A549 (cell line): Measurements from ENCODE around the gene ASPN. TPM values are rescaled to one million over a fixed set of nuclear protein-coding genes. Genes with fewer than 3 reads are reported as not detected.

Source experiments
- ATAC-seq, 2 experiments: fragments of 200-7000 bp in 1 of 2; fragments of >200 bp in 1 of 2; cut with Nextera tagmentation in 1 of 2; cut with Tn5 transposase in 1 of 2; 3 replicates each; pipeline versions ENCODE4 v1.8.0 to v1.9.1; 2018 to 2020; ENCODE audit warnings: mild to moderate bottlenecking in 1 of 2, moderate library complexity in 1 of 2
- CTCF ChIA-PET: fragments of 300-600 bp; sonication (Branson Sonifier 250); formaldehyde crosslinking; extraction: SDS; loops from one replicate; lab custom pipeline; 2021; ENCODE audit warnings: antibody characterized with exemption, inconsistent platforms; lab: Yijun Ruan, JAX
- POLR2A ChIA-PET: fragments of 350-600 bp; formaldehyde crosslinking; extraction: SDS; loops from one replicate; lab custom pipeline; 2021; ENCODE audit warnings: antibody characterized with exemption, inconsistent platforms; lab: Yijun Ruan, JAX
- DNase-seq, 2 experiments: peaks; one replicate each; pipeline versions ENCODE4 v3.0.0 to v3.0.0-alpha.2; 2011 to 2016; ENCODE audit warnings: low read depth in 1 of 2, low spot score in 1 of 2
- FAIRE-seq: peaks from 2 replicates; lab custom pipeline; 2011; peaks lifted over from hg19 to GRCh38; lab: Jason Lieb, UNC
- H3K27ac ChIP-seq, 2 experiments: fragments of >200 bp; sonication (Bioruptor Twin); formaldehyde crosslinking; 3 replicates each; pipeline ENCODE4 v1.5.1; 2016 to 2017
- H3K4me1 ChIP-seq: fragments of >200 bp; sonication (Bioruptor Twin); formaldehyde crosslinking; 3 replicates; pipeline ENCODE4 v1.6.1; 2016
- H3K4me2 ChIP-seq: fragments of >200 bp; sonication (Bioruptor Twin); formaldehyde crosslinking; 3 replicates; pipeline ENCODE4 v1.6.1; 2016
- H3K4me3 ChIP-seq: fragments of >200 bp; sonication (Bioruptor Twin); formaldehyde crosslinking; 3 replicates; pipeline ENCODE4 v1.5.1; 2016
- H3K9me3 ChIP-seq: fragments of >200 bp; sonication (Bioruptor Twin); formaldehyde crosslinking; 3 replicates; pipeline ENCODE4 v1.6.1; 2016
- CBX8 ChIP-seq: fragments of 200-600 bp; sonication (generic); IDR thresholded peaks from 2 replicates; pipeline ENCODE4 v1.6.1; 2016
- ELK1 ChIP-seq: fragments of 150-350 bp; IDR thresholded peaks from 2 replicates; pipeline ENCODE4 v1.6.1; 2014; ENCODE audit warnings: low read depth, mild to moderate bottlenecking, low read length
- FOXS1 ChIP-seq: fragments of 250-450 bp; sonication (Bioruptor Pico); IDR thresholded peaks from 2 replicates; pipeline ENCODE4 v1.5.0; 2020; ENCODE audit warnings: mild to moderate bottlenecking, moderate library complexity
- GATA3 ChIP-seq: IDR thresholded peaks from 2 replicates; pipeline ENCODE4 v1.6.1; 2012; ENCODE audit warnings: borderline replicate concordance
- HOXA7 ChIP-seq: fragments of 250-450 bp; sonication (Bioruptor Pico); IDR thresholded peaks from 2 replicates; pipeline ENCODE4 v1.5.0; 2020; ENCODE audit warnings: mild to moderate bottlenecking, moderate library complexity
- HOXB5 ChIP-seq: fragments of 250-450 bp; sonication (Bioruptor Pico); IDR thresholded peaks from 2 replicates; pipeline ENCODE4 v1.5.0; 2020; ENCODE audit warnings: mild to moderate bottlenecking, moderate library complexity
- MAFK ChIP-seq: fragments of 450-650 bp; IDR thresholded peaks from 2 replicates; pipeline ENCODE4 v1.6.1; 2014; ENCODE audit not compliant: partially characterized antibody
- MAZ ChIP-seq: fragments of 150-350 bp; IDR thresholded peaks from 2 replicates; pipeline ENCODE4 v1.6.1; 2014; ENCODE audit warnings: antibody characterized with exemption, low read depth, low read length, borderline replicate concordance
- NR3C1 ChIP-seq: fragments of >200 bp; sonication (Bioruptor Twin); formaldehyde crosslinking; IDR thresholded peaks from 3 replicates; pipeline ENCODE4 v1.6.1; 2017
- PHF8 ChIP-seq: fragments of 200-600 bp; sonication (generic); IDR thresholded peaks from 2 replicates; pipeline ENCODE4 v1.6.1; 2016; ENCODE audit warnings: low read depth, mild to moderate bottlenecking, antibody characterized with exemption, moderate library complexity, borderline replicate concordance
- POLR2AphosphoS2 ChIP-seq: conservative IDR thresholded peaks from 2 replicates; pipeline ENCODE4 v1.6.1; 2012; ENCODE audit warnings: low read length, improper control_type of control experiment, inconsistent platforms
- RAD21 ChIP-seq, 2 experiments: fragments of >200 bp in 1 of 2; sonication (Bioruptor Twin) in 1 of 2; formaldehyde crosslinking in 1 of 2; IDR thresholded peaks in 1 of 2; conservative IDR thresholded peaks in 1 of 2; 2 replicates in 1 of 2; 3 replicates in 1 of 2; pipeline ENCODE4 v1.6.1; 2012 to 2018; ENCODE audit warnings: inconsistent platforms in 1 of 2
- RARB ChIP-seq: fragments of 250-450 bp; sonication (Bioruptor Pico); IDR thresholded peaks from 2 replicates; pipeline ENCODE4 v1.8.0; 2021; ENCODE audit warnings: mild to moderate bottlenecking, moderate library complexity
- RCOR1 ChIP-seq: fragments of 150-350 bp; IDR thresholded peaks from 2 replicates; pipeline ENCODE4 v1.6.1; 2014; ENCODE audit warnings: antibody characterized with exemption, low read length, low read depth
- REST ChIP-seq: fragments of 200-600 bp; sonication (generic); IDR thresholded peaks from 2 replicates; pipeline ENCODE4 v1.6.1; 2016; ENCODE audit warnings: antibody characterized with exemption, mild to moderate bottlenecking, moderate library complexity
- SMC3 ChIP-seq: fragments of >200 bp; sonication (Bioruptor Twin); formaldehyde crosslinking; IDR thresholded peaks from 3 replicates; pipeline ENCODE4 v1.6.1; 2018; ENCODE audit warnings: inconsistent platforms
- TFCP2L1 ChIP-seq: fragments of 250-450 bp; sonication (Bioruptor Pico); IDR thresholded peaks from 2 replicates; pipeline ENCODE4 v1.5.0; 2021; ENCODE audit warnings: mild to moderate bottlenecking
- ZC3H11A ChIP-seq: fragments of 450-650 bp; IDR thresholded peaks from 2 replicates; pipeline ENCODE4 v1.6.1; 2014; ENCODE audit warnings: antibody characterized with exemption, mild to moderate bottlenecking
- ZFP36 ChIP-seq: fragments of 450-650 bp; IDR thresholded peaks from 2 replicates; pipeline ENCODE4 v1.6.1; 2014; ENCODE audit warnings: borderline replicate concordance; ENCODE audit not compliant: partially characterized antibody
- ZNF302 ChIP-seq: fragments of 250-450 bp; sonication (Bioruptor Pico); IDR thresholded peaks from 2 replicates; pipeline ENCODE4 v1.9.0; 2021; ENCODE audit warnings: inconsistent platforms, mild to moderate bottlenecking, moderate library complexity
- ZSCAN20 ChIP-seq: fragments of 250-450 bp; sonication (Bioruptor Pico); IDR thresholded peaks from 2 replicates; pipeline ENCODE4 v1.8.0; 2022; ENCODE audit warnings: mild to moderate bottlenecking, moderate library complexity
- WGBS: methylation state at CpG from one replicate; pipeline ENCODE4 v1.1.6; 2017; ENCODE audit errors: missing lambda C conversion rate; 5-methylcytosine and 5-hydroxymethylcytosine counted together
- polyA plus RNA-seq, 4 experiments: library from polyadenylated mRNA; depleted of rRNA in 3 of 4; stranded (reverse); fragments of >200 nt; fragmentation: RNase III in 1 of 4; extraction: RNeasy Plus Mini Kit Qiagen cat#74134 plus additional on column Dnase treatment in 1 of 4; gene quantifications; 2 replicates in 3 of 4; 3 replicates in 1 of 4; pipeline ENCODE4 v1.2.3, GENCODE V29; 2011 to 2017
- TF ChIP-seq, protein P1 (sequence below): IDR thresholded peaks from 2 replicates; pipeline ENCODE4 v1.6.1; 2012; ENCODE audit warnings: low read depth, borderline replicate concordance
- TF ChIP-seq, protein P2 (sequence below): fragments of >200 bp; sonication (Bioruptor Twin); formaldehyde crosslinking; IDR thresholded peaks from 3 replicates; pipeline ENCODE4 v1.6.1; 2016
- TF ChIP-seq, protein P3 (sequence below): fragments of 450-650 bp; IDR thresholded peaks from 2 replicates; pipeline ENCODE4 v1.6.1; 2014; ENCODE audit warnings: antibody characterized with exemption

ASPN gene
- polyA plus RNA-seq, 2 of the 4 experiments (the other 2 are of a cell fraction) = not detected

GRCh38 chr9:92463984-92464383 is 18.3 kb downstream of the ASPN start:
- ChIA-PET POLR2A (no interaction called here), CTCF (interaction anchor here (0.6 to 1.6 kb wide), 4 partner anchors 8 to 138 kb away, joined by 3 to 5 read pairs (median 3); partner anchors contain the start of genes CENPP and NOL8)
- no peak for TF ChIP-seq TFCP2L1
- no peak for TF ChIP-seq ZNF302
- no peak for TF ChIP-seq GATA3
- TF ChIP-seq PHF8 = no peak
- Histone ChIP-seq H3K4me2 (peak overlapping the region; percentile 19; the same call in 1 of the 3 replicates), H3K27ac (no peak overlapping the region), H3K4me1 (peaks cover 9% of the 10 kb centered on the region), H3K4me3 (no peak overlapping the region), H3K9me3 (no peaks in the 10 kb centered on the region)
- peak; percentile 56; a peak in 5 of 6 replicates for ATAC-seq
- no peak for FAIRE-seq
- DNase-seq = peak in 1 of 2 experiments; percentile 12
- WGBS = 58% methylated on average over 3 of the region's 3 CpGs

DNA sequence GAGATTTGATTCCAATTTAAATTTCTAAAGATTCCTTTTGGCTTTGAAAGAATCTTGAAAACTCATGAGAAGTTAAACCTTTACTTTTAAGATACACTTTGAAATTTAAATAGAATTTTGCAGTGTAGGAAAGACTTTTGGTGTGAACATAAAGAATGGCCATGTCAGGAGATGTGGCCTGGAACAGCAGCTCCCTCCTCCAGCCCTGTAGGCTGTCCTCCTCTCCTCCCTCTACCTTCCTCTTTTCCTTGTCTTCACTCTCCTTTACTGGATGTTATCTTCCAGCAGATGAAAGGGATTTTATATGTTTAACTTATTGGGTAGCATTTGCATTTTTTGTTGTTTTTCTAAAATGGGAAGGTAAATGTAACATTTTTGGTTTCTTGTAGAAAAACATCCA is 18.9 kb downstream of the ASPN start:
- TF ChIP-seq ZNF302 = no peak
- no peak for TF ChIP-seq ZSCAN20
- no peak for TF ChIP-seq FOXS1 (CRISPR knock-in tag)
- TF ChIP-seq POLR2AphosphoS2 = no peak
- no peak for TF ChIP-seq NR3C1
- TF ChIP-seq SMC3 = no peak
- TF ChIP-seq HOXA7 = no peak
- no peak for TF ChIP-seq RCOR1
- no peak for TF ChIP-seq RARB (CRISPR knock-in tag)
- TF ChIP-seq RAD21 (conservative IDR thresholded peaks at IDR 0.05 in 1 of 2, IDR thresholded peaks at IDR 0.05 in 1 of 2) = no peak
- TF ChIP-seq REST = no peak
- no peak for TF ChIP-seq ZC3H11A
- TF ChIP-seq TFCP2L1 = no peak
- TF ChIP-seq HOXB5 = no peak
- TF ChIP-seq ZFP36 = no peak
- TF ChIP-seq MAFK = no peak
- TF ChIP-seq, protein P1, sequence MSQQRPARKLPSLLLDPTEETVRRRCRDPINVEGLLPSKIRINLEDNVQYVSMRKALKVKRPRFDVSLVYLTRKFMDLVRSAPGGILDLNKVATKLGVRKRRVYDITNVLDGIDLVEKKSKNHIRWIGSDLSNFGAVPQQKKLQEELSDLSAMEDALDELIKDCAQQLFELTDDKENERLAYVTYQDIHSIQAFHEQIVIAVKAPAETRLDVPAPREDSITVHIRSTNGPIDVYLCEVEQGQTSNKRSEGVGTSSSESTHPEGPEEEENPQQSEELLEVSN = no peak
- TF ChIP-seq, protein P2, sequence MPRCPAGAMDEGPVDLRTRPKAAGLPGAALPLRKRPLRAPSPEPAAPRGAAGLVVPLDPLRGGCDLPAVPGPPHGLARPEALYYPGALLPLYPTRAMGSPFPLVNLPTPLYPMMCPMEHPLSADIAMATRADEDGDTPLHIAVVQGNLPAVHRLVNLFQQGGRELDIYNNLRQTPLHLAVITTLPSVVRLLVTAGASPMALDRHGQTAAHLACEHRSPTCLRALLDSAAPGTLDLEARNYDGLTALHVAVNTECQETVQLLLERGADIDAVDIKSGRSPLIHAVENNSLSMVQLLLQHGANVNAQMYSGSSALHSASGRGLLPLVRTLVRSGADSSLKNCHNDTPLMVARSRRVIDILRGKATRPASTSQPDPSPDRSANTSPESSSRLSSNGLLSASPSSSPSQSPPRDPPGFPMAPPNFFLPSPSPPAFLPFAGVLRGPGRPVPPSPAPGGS = no peak
- Histone ChIP-seq H3K9me3 (no peaks in the 10 kb centered on the region), H3K4me2 (no peak overlapping the region), H3K27ac (no peak overlapping the region), H3K4me3 (no peak overlapping the region), H3K4me1 (peaks cover 9% of the 10 kb centered on the region)
- ChIA-PET POLR2A (no interaction called here), CTCF (interaction anchor here (0.9 to 1.7 kb wide), 4 partner anchors 8 to 138 kb away, joined by 3 to 5 read pairs (median 4); partner anchors contain the start of genes CENPP and NOL8)
- ATAC-seq (no peak), DNase-seq (no peak), FAIRE-seq (no peak)

DNA sequence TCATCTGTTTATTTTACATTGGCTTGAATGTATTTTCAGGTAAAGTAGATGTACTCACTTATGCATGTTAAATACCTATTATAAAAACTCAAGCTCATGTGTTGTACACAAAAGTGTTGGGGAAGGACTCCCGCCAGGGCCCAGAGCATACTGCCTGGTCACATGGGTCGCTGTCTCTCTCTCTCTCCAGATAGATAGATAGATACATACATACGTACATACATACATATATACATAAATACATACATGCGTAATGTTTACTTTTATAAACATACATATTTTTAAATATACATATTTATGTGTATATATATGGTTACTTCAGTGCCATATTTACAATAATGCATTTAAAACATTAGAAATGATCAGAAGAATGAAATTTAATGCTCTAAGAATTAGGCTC is 24.7 kb downstream of the ASPN start:
- FAIRE-seq = no peak
- POLR2A ChIA-PET = no interaction called here
- no peak overlapping the region for H3K27ac ChIP-seq
- no peaks in the 10 kb centered on the region for H3K9me3 ChIP-seq
- no peak overlapping the region for H3K4me2 ChIP-seq
- H3K4me1 ChIP-seq = no peaks in the 10 kb centered on the region
- no peak overlapping the region for H3K4me3 ChIP-seq
- TF ChIP-seq GATA3 (no peak), HOXA7 (no peak), PHF8 (no peak), ELK1 (no peak), CBX8 (no peak), MAZ (no peak), SMC3 (no peak), RAD21 (conservative IDR thresholded peaks at IDR 0.05 in 1 of 2, IDR thresholded peaks at IDR 0.05 in 1 of 2) (no peak), RARB (CRISPR knock-in tag) (no peak)
- TF ChIP-seq, protein P3, sequence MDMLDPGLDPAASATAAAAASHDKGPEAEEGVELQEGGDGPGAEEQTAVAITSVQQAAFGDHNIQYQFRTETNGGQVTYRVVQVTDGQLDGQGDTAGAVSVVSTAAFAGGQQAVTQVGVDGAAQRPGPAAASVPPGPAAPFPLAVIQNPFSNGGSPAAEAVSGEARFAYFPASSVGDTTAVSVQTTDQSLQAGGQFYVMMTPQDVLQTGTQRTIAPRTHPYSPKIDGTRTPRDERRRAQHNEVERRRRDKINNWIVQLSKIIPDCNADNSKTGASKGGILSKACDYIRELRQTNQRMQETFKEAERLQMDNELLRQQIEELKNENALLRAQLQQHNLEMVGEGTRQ = no peak
- TF ChIP-seq, all 56 proteins: peak for 0
- DNase-seq (no peak), ATAC-seq (no peak)
- CTCF ChIA-PET = no interaction called here
- WGBS = 92% methylated on average over 4 of the region's 4 CpGs
